ENCODE data around the gene TGM2.

The TGM2 gene

GRCh38 chr20:38177201-38177600, 12.1 kb upstream of the TGM2 start:
- no peak for TF ChIP-seq CTCF (IDR thresholded peaks at IDR 0.05; ENCODE audit: borderline replicate concordance, insufficient read depth, low read depth, low read length)
- no peak overlapping the region for H3K4me3 ChIP-seq (ENCODE audit: low read depth, low read length)

- TF ChIP-seq CTCF (IDR thresholded peaks at IDR 0.05; ENCODE audit: borderline replicate concordance, insufficient read depth, low read depth, low read length), result no peak
- no peak overlapping the region for H3K4me3 ChIP-seq (ENCODE audit: low read depth, low read length)
Observed at GRCh38 chr20:38175304-38176180, 10.5 kb upstream of the TGM2 start.

GRCh38 chr20:38173237-38174156, 8.4 kb upstream of the TGM2 start:
- no peak overlapping the region for H3K4me3 ChIP-seq (ENCODE audit: low read depth, low read length)
- no peak for TF ChIP-seq CTCF (IDR thresholded peaks at IDR 0.05; ENCODE audit: borderline replicate concordance, insufficient read depth, low read depth, low read length)

- no peak overlapping the region for H3K4me3 ChIP-seq (ENCODE audit: low read depth, low read length)
- TF ChIP-seq CTCF (IDR thresholded peaks at IDR 0.05; ENCODE audit: borderline replicate concordance, insufficient read depth, low read depth, low read length), result no peak
Observed at GRCh38 chr20:38172408-38172807, 7.3 kb upstream of the TGM2 start.

GRCh38 chr20:38171675-38172043, 6.6 kb upstream of the TGM2 start:
- H3K4me3 ChIP-seq (ENCODE audit: low read depth, low read length), result no peak overlapping the region
- TF ChIP-seq CTCF (IDR thresholded peaks at IDR 0.05; ENCODE audit: borderline replicate concordance, insufficient read depth, low read depth, low read length), result no peak

GRCh38 chr20:38170826-38171674, 6.0 kb upstream of the TGM2 start:
- no peak for TF ChIP-seq CTCF (IDR thresholded peaks at IDR 0.05; ENCODE audit: borderline replicate concordance, insufficient read depth, low read depth, low read length)
- H3K4me3 ChIP-seq (ENCODE audit: low read depth, low read length), result no peak overlapping the region

All from GM12875 (cell line).